Stimulated activated naive CD8-positive, alpha-beta T cell treated with anti-CD3 and anti-CD28 coated beads, Interleukin-15, Interleukin-2, amounts not matched to agents 100 ng/mL and 50 ng/mL, for 24 hours (primary cell): ENCODE data around the gene FOXF2.
"Not testable (repeated sequence)": the region's sequence is repeated elsewhere in the genome, so short reads cannot be mapped to it uniquely, and the experiment has no call there.

ENCODE experiments used
- H3K27ac Mint-ChIP-seq: one replicate; pipeline ENCODE4 v1.8.0; 2021; ENCODE audit warnings: mild to moderate bottlenecking, mixed read lengths
- H3K27me3 Mint-ChIP-seq: one replicate; pipeline ENCODE4 v1.8.0; 2021; ENCODE audit warnings: mixed read lengths
- H3K36me3 Mint-ChIP-seq: one replicate; pipeline ENCODE4 v1.8.0; 2021; ENCODE audit warnings: low read depth, mixed read lengths
- H3K4me1 Mint-ChIP-seq: one replicate; pipeline ENCODE4 v1.8.0; 2021; ENCODE audit warnings: low read depth, mixed read lengths
- H3K4me3 Mint-ChIP-seq: one replicate; pipeline ENCODE4 v1.8.0; 2021; ENCODE audit warnings: mild to moderate bottlenecking, mixed read lengths
- H3K9me3 Mint-ChIP-seq: one replicate; pipeline ENCODE4 v1.8.0; 2021; ENCODE audit warnings: mixed read lengths

FOXF2 gene

DNA sequence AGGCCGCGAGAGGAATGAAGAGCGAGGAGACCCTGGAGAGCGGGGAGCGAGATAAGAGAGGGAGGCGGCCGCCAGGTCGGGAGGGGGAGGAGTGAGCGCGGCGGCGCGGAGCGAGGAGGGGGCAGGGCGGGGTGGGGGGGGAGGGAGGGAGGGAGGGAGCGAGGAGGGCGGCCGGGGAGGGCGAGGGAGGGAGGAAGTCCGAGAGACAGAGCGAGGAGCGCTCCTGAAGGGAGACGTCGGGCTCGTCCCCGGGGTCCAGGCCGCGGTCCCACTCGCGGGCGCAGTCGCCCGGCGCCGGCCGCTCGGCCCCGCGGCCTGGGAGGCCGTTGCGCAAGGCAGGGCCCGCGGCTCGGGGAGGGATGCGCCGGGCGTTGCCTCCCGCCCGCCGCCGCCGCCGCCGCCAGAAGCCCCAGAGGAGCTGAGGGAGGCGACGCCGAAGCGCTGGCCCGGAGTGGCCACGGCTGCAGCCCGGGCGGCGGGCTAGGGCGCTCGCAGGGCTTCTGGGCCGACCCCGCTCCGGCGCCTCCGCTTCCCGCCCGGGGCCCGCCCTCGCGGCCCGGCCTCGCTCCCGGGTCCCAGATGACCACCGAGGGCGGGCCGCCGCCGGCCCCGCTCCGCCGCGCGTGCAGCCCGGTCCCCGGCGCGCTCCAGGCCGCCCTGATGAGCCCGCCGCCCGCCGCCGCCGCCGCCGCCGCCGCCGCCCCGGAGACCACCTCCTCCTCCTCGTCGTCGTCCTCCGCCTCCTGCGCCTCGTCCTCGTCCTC, at the start of gene FOXF2:
Gene FOXF2, plus strand, starts transcription at position 208 of the 764 bp plus-strand sequence. Its CDS starts 372 bp downstream, at position 580.
- no peaks in the 10 kb centered on the region for H3K9me3 Mint-ChIP-seq
- H3K27ac Mint-ChIP-seq, result no peak within 1 kb of the TSS
- peak within 1 kb of the TSS; percentile 57 for H3K4me3 Mint-ChIP-seq
- no peaks in the 10 kb centered on the region for H3K36me3 Mint-ChIP-seq
- H3K27me3 Mint-ChIP-seq, result peaks cover 75% of the 10 kb centered on the region
- peaks cover 21% of the 10 kb centered on the region for H3K4me1 Mint-ChIP-seq

GRCh38 chr6:1346101-1346500, 43.3 kb upstream of the FOXF2 start:
- H3K27ac Mint-ChIP-seq, result no peak overlapping the region
- H3K27me3 Mint-ChIP-seq, result peaks cover 82% of the 10 kb centered on the region
- peaks cover 33% of the 10 kb centered on the region for H3K9me3 Mint-ChIP-seq
- H3K4me3 Mint-ChIP-seq, result no peak overlapping the region
- H3K36me3 Mint-ChIP-seq, result peaks cover 5% of the 10 kb centered on the region
- H3K4me1 Mint-ChIP-seq, result no peaks in the 10 kb centered on the region

DNA sequence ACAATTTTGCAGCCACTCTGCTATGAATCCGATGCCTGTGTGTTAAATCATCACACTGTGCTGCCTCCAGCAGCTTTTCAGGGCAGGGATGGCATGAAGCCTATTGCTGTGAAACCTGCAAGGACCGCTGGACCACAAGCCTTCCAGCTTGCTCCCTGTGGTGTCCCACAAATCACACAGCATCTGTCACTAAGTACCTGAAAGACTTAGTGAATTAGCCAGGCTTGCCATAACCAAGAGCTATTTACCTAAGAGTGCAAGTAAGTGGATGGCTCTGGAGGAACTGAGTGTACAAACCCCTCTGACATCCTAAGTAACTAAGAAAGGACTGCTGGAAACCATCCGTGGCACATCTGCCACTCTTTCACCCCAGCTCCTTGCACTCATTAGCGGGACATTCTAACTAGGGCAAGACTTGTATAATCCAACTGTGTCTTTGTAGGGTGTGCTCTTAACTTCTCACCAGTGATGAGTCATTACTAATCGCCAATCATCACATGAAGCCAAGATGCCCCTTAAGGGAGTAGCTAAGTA, 42.8 kb upstream of the FOXF2 start:
- Mint-ChIP-seq H3K27me3 (peaks cover 82% of the 10 kb centered on the region), H3K4me3 (no peak overlapping the region), H3K9me3 (peaks cover 38% of the 10 kb centered on the region), H3K36me3 (peaks cover 10% of the 10 kb centered on the region), H3K4me1 (no peaks in the 10 kb centered on the region), H3K27ac (no peak overlapping the region)

GRCh38 chr6:1347161-1347560, 42.2 kb upstream of the FOXF2 start:
- Mint-ChIP-seq H3K4me3 (no peak overlapping the region), H3K4me1 (no peaks in the 10 kb centered on the region), H3K27me3 (peaks cover 82% of the 10 kb centered on the region), H3K36me3 (peaks cover 12% of the 10 kb centered on the region), H3K27ac (no peak overlapping the region), H3K9me3 (peaks cover 41% of the 10 kb centered on the region)

DNA sequence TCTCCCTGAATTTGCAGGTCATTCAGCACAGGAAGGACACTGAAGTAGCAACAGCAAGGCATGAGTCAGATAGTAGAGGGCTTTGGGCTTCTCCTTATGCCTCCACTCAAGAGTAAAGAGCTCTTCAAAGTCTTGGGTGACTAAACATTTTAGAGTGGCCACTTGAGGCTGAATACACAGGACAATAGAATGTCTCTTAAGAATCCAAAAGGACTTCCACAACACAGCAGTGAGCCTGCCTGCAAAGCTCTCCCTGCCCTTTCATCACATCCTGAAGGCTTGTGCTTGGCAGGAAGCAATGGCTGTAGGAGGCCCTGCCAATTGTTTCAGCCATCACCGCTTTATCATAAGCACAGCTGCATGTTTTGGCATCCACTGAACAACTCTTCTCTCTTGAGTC, 40.7 kb upstream of the FOXF2 start:
- Mint-ChIP-seq H3K9me3 (peaks cover 46% of the 10 kb centered on the region), H3K27ac (no peak overlapping the region), H3K4me1 (no peaks in the 10 kb centered on the region), H3K27me3 (peaks cover 83% of the 10 kb centered on the region), H3K36me3 (peaks cover 12% of the 10 kb centered on the region), H3K4me3 (no peak overlapping the region)

DNA sequence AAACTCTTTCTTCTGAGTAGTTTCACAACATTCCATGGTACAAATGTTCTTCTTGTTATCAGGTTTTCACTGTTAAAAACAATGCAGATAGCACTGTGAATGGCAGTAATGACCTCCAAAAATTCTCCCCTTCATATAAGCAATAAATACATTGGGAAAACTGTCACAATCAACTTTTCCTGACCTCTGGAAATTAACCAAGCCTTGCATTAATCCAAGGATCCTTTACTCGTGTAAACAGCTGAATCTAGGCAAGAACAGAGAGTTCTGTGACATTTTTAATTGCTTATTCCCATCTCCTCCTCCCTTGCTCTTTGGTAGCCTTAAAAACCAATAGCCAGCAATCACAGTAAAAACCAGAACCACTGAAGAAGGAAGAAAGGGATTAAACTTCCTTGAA, 39.7 kb upstream of the FOXF2 start:
- Mint-ChIP-seq H3K27me3 (peaks cover 83% of the 10 kb centered on the region), H3K27ac (no peak overlapping the region), H3K36me3 (peaks cover 9% of the 10 kb centered on the region), H3K4me1 (no peaks in the 10 kb centered on the region), H3K9me3 (peaks cover 37% of the 10 kb centered on the region), H3K4me3 (no peak overlapping the region)

GRCh38 chr6:1351381-1352008, 37.9 kb upstream of the FOXF2 start:
- Mint-ChIP-seq H3K9me3 (peaks cover 30% of the 10 kb centered on the region), H3K36me3 (peaks cover 8% of the 10 kb centered on the region), H3K4me1 (no peaks in the 10 kb centered on the region), H3K27ac (no peak overlapping the region), H3K27me3 (peaks cover 79% of the 10 kb centered on the region), H3K4me3 (no peak overlapping the region)

DNA sequence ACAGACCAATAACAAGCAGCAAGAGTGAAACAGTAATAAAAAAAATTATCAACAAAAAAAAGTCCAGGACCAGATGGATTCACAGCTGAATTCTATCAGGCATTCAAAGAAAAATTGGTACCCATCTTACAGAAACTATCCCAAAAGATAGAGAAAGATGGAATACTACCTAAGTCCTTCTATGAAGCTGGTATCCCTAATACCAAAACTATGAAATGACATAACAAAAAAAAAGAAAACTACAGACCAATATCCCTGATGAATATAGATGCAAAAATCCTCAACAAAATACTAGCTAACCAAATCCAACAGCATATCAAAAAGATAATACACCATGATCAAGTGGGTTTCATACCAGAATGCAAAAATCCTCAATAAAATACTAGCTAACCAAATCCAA, 34.3 kb upstream of the FOXF2 start:
- Mint-ChIP-seq H3K27me3 (peaks cover 60% of the 10 kb centered on the region), H3K9me3 (peaks cover 25% of the 10 kb centered on the region)
- H3K27ac Mint-ChIP-seq, H3K4me3 Mint-ChIP-seq, H3K4me1 Mint-ChIP-seq, H3K36me3 Mint-ChIP-seq: not testable (repeated sequence)

GRCh38 chr6:1361717-1362116, 27.7 kb upstream of the FOXF2 start:
- not testable (repeated sequence) for H3K27ac Mint-ChIP-seq, H3K36me3 Mint-ChIP-seq, H3K9me3 Mint-ChIP-seq, H3K4me3 Mint-ChIP-seq, H3K4me1 Mint-ChIP-seq
- peaks cover 52% of the 10 kb centered on the region for H3K27me3 Mint-ChIP-seq

DNA sequence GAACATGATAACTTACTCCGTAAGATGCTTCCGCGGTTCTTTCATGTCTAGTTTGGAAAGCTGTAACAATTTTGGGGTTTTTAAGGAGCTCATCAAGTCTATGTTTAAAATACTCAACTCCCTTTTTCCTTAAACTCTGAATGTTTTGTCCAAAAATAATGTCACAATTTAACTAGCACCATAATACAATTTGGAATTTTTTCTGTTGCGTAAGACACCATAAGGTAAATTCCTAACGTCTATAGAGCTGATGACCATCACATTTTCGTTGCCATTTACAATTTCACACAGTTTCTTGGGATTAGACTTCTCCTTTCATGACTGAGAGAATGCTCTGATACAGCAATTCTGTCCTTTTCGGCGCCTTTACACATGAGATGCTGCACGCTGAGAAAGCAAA, 26.7 kb upstream of the FOXF2 start:
- no peaks in the 10 kb centered on the region for H3K4me1 Mint-ChIP-seq
- H3K9me3 Mint-ChIP-seq, result no peaks in the 10 kb centered on the region
- no peak overlapping the region for H3K27ac Mint-ChIP-seq
- H3K4me3 Mint-ChIP-seq, result no peak overlapping the region
- H3K27me3 Mint-ChIP-seq, result peaks cover 55% of the 10 kb centered on the region
- no peaks in the 10 kb centered on the region for H3K36me3 Mint-ChIP-seq

DNA sequence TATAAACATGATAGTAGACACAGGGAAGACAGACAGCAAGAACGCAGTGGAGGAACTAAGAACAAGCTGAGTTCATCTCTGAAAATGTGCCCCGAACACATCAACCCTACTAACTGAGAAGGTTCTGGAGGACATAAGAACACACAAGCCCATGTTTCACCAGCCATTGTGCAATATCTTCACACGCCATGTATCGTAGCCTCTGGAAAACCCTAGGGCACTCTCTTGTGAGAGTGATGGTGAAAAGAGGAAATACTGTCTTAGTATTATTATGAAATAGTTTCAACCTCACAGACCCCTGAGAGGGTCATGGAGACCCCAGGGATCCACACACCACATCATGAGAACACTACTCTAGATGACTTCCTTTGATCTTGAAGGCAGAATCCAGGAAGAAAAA, 26.1 kb upstream of the FOXF2 start:
- no peaks in the 10 kb centered on the region for H3K36me3 Mint-ChIP-seq
- H3K27me3 Mint-ChIP-seq, result peaks cover 62% of the 10 kb centered on the region
- no peaks in the 10 kb centered on the region for H3K9me3 Mint-ChIP-seq
- H3K4me1 Mint-ChIP-seq, result no peaks in the 10 kb centered on the region
- H3K27ac Mint-ChIP-seq, result no peak overlapping the region
- H3K4me3 Mint-ChIP-seq, result no peak overlapping the region

GRCh38 chr6:1363729-1364572, 25.4 kb upstream of the FOXF2 start:
- Mint-ChIP-seq H3K36me3 (no peaks in the 10 kb centered on the region), H3K27ac (no peak overlapping the region)

GRCh38 chr6:1364791-1365190, 24.6 kb upstream of the FOXF2 start:
- H3K9me3 Mint-ChIP-seq, result no peaks in the 10 kb centered on the region

More at GRCh38 chr6:1363729-1364572, 25.4 kb upstream of the FOXF2 start:
- H3K4me3 Mint-ChIP-seq, result no peak overlapping the region
- H3K9me3 Mint-ChIP-seq, result no peaks in the 10 kb centered on the region
- peaks cover 65% of the 10 kb centered on the region for H3K27me3 Mint-ChIP-seq
- H3K4me1 Mint-ChIP-seq, result no peaks in the 10 kb centered on the region

DNA sequence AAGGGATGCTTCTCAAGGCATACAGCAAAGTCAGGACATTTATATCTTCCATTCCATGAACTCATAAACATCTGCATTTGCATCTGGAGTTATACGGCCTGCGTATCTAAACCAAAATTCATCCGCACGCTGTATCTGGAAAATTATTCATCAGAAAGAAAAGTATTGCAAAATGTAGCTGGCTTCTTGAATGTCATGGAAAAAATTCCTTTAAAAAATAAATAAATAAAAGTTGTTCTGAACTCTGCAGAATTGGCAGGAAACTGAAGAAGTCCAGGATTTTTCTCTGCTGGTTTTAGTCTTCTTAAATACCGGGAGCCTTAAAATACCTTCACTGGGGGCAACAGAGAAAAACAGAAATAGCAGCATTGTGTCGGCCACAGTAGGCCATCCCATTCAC, 23.7 kb upstream of the FOXF2 start:
- Mint-ChIP-seq H3K9me3 (no peaks in the 10 kb centered on the region), H3K27me3 (peaks cover 72% of the 10 kb centered on the region), H3K27ac (no peak overlapping the region), H3K4me3 (no peak overlapping the region), H3K36me3 (no peaks in the 10 kb centered on the region), H3K4me1 (no peaks in the 10 kb centered on the region)

More at GRCh38 chr6:1364791-1365190, 24.6 kb upstream of the FOXF2 start:
- peaks cover 64% of the 10 kb centered on the region for H3K27me3 Mint-ChIP-seq
- no peaks in the 10 kb centered on the region for H3K4me1 Mint-ChIP-seq
- H3K36me3 Mint-ChIP-seq, result no peaks in the 10 kb centered on the region
- H3K27ac Mint-ChIP-seq, result no peak overlapping the region
- H3K4me3 Mint-ChIP-seq, result no peak overlapping the region

GRCh38 chr6:1367771-1368170, 21.6 kb upstream of the FOXF2 start:
- peaks cover 82% of the 10 kb centered on the region for H3K27me3 Mint-ChIP-seq
- no peaks in the 10 kb centered on the region for H3K4me1 Mint-ChIP-seq

More at GRCh38 chr6:1367771-1368170, 21.6 kb upstream of the FOXF2 start:
- Mint-ChIP-seq H3K27ac (no peak overlapping the region), H3K9me3 (no peaks in the 10 kb centered on the region), H3K36me3 (no peaks in the 10 kb centered on the region), H3K4me3 (no peak overlapping the region)
